Measurements from ENCODE around the gene RGMB. TPM values are rescaled to one million over a fixed set of nuclear protein-coding genes. Genes with fewer than 3 reads are reported as not detected.

RGMB gene
- total and polyA plus RNA-seq, 2 of the 13 experiments (the other 11 are each of a cell fraction or from before 2014, with no cell fraction given) = 3.0 to 3.8 TPM

DNA sequence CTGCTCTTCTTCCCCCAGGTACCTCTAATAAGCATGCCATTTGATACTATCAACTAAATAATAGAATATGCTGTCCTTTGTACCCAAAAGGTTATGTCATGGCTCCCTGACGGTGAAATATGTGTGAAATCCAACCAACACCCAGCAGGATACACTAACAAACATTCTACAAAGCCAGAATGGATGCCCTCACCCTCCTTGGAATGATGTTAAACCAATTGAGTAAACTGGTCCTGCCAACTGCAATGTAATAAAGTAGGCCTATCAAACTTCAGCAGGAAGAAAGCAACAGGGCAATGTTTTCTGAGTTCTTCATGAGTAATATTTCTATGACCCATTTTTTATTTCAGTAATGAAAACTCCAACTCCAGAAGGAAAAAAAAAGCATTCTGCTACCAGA, 24.9 kb downstream of the RGMB start:
- H4K20me1 ChIP-seq (ENCODE audit: insufficient read depth, low read length) = no peaks in the 10 kb centered on the region
- no peaks in the 10 kb centered on the region for H3K4me1 ChIP-seq (ENCODE audit: insufficient read depth, low read length)
- POLR2A ChIA-PET = no interaction called here
- no peak overlapping the region for H3K27ac ChIP-seq (ENCODE audit: extremely low read length, insufficient read depth, low read length)
- no peaks in the 10 kb centered on the region for H3K27me3 ChIP-seq (ENCODE audit: control insufficient read depth in 1 of 2, insufficient read depth in 2 of 2, low read length in 2 of 2)
- FAIRE-seq (no peak), ATAC-seq (no peak), DNase-seq (ENCODE audit: low spot score) (no peak)
- intact Hi-C loops (cut with micrococcal nuclease; ENCODE audit: unreplicated experiment) = no loop called here
- H3K4me3 ChIP-seq (replicated peaks in 1 of 3; ENCODE audit: insufficient read depth in 1 of 3, low read depth in 2 of 3, low read length in 3 of 3) = no peak overlapping the region
- H3K9ac ChIP-seq (ENCODE audit: insufficient read depth, low read depth, low read length) = no peak overlapping the region
- CTCF ChIA-PET (ENCODE audit: low intra/inter-chr PET ratio, low total read pairs) = no interaction called here
- in situ Hi-C loops (cut with HindIII; ENCODE audit: extremely low pct_ligation_motif_present, low pct_unique_long_range_greater_than_20kb) = no loop called here
- WGBS (ENCODE audit: low lambda C conversion rate) = 100% methylated on average over 1 of the region's 1 CpG
- no peak for TF ChIP-seq ZMYM3 (CRISPR knock-in tag; IDR thresholded peaks at IDR 0.05)
- TF ChIP-seq, protein P1, sequence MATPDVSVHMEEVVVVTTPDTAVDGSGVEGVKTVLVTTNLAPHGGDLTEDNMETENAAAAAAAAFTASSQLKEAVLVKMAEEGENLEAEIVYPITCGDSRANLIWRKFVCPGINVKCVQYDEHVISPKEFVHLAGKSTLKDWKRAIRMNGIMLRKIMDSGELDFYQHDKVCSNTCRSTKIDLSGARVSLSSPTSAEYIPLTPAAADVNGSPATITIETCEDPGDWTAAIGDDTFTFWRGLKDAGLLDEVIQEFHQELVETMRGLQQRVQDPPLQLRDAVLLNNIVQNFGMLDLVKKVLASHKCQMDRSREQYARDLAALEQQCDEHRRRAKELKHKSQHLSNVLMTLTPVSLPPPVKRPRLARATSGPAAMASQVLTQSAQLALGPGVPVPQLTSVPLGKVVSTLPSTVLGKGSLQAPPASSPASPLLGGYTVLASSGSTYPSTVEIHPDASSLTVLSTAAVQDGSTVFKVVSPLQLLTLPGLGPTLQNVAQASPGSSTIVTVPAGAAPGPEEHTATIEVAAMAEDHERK (CRISPR knock-in tag; IDR thresholded peaks at IDR 0.05; ENCODE audit: low read depth) = no peak
- no peak for TF ChIP-seq TOPORS (CRISPR knock-in tag; IDR thresholded peaks at IDR 0.05)
- no peak overlapping the region for H3K4me2 ChIP-seq (ENCODE audit: low read depth, low read length)
- no peaks in the 10 kb centered on the region for H3K9me3 ChIP-seq (ENCODE audit: low read length)
- BruUV-seq (replicated peaks) = no TSS peak
- peaks cover 1 to 2% of the 10 kb centered on the region in 2 experiments; a peak in 1 of 5 replicates for H3K36me3 ChIP-seq (replicated peaks in 1 of 2; ENCODE audit: control insufficient read depth in 1 of 2, insufficient read depth in 2 of 2, low read length in 2 of 2)
- no peaks in the 10 kb centered on the region for H3K79me2 ChIP-seq (ENCODE audit: insufficient read depth, low read length)
- H2AFZ ChIP-seq (ENCODE audit: low read length) = no peak overlapping the region

DNA sequence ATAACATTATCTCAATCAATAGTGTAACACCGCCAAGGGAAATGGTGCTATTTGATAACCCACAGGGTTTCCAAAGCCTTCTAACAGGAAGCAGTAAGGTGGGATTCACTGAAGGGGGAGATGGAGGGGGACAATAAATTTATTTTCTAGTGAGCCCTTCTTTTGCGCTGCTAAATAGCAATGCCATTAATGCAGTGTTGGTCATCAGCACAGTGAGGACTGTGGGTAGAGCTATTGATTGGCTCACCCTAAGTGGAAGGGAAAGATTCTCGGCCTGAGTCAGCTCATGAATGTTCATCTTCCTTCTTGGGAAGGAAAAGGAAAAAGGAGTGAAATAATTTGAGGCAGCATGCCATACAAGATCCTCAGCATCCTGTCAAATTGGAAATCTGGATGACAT, 25.4 kb downstream of the RGMB start:
- Histone ChIP-seq H3K4me3 (replicated peaks in 1 of 3; ENCODE audit: insufficient read depth in 1 of 3, low read depth in 2 of 3, low read length in 3 of 3) (no peak overlapping the region), H3K4me1 (ENCODE audit: insufficient read depth, low read length) (no peaks in the 10 kb centered on the region), H3K9ac (ENCODE audit: insufficient read depth, low read depth, low read length) (no peak overlapping the region), H3K9me3 (ENCODE audit: low read length) (no peaks in the 10 kb centered on the region), H3K4me2 (ENCODE audit: low read depth, low read length) (no peak overlapping the region), H3K36me3 (replicated peaks in 1 of 2; ENCODE audit: control insufficient read depth in 1 of 2, insufficient read depth in 2 of 2, low read length in 2 of 2) (no peaks in the 10 kb centered on the region), H4K20me1 (ENCODE audit: insufficient read depth, low read length) (no peaks in the 10 kb centered on the region), H3K79me2 (ENCODE audit: insufficient read depth, low read length) (no peaks in the 10 kb centered on the region), H3K27ac (ENCODE audit: extremely low read length, insufficient read depth, low read length) (no peak overlapping the region), H2AFZ (ENCODE audit: low read length) (no peak overlapping the region), H3K27me3 (ENCODE audit: control insufficient read depth in 1 of 2, insufficient read depth in 2 of 2, low read length in 2 of 2) (no peaks in the 10 kb centered on the region)
- in situ Hi-C loops (cut with HindIII; ENCODE audit: extremely low pct_ligation_motif_present, low pct_unique_long_range_greater_than_20kb) = no loop called here
- ChIA-PET POLR2A (no interaction called here), CTCF (ENCODE audit: low intra/inter-chr PET ratio, low total read pairs) (no interaction called here)
- FAIRE-seq (no peak), DNase-seq (ENCODE audit: low spot score) (no peak), ATAC-seq (no peak)
- no TSS peak for BruUV-seq (replicated peaks)
- TF ChIP-seq ZFP36L2 (CRISPR knock-in tag; IDR thresholded peaks at IDR 0.05) (no peak), KAT7 (CRISPR knock-in tag; IDR thresholded peaks at IDR 0.05; ENCODE audit: borderline replicate concordance) (no peak), NR2F2 (IDR thresholded peaks at IDR 0.05; ENCODE audit: borderline replicate concordance, low read depth) (no peak), ATAD3A (CRISPR knock-in tag; IDR thresholded peaks at IDR 0.05) (no peak)
- TF ChIP-seq, protein P2, sequence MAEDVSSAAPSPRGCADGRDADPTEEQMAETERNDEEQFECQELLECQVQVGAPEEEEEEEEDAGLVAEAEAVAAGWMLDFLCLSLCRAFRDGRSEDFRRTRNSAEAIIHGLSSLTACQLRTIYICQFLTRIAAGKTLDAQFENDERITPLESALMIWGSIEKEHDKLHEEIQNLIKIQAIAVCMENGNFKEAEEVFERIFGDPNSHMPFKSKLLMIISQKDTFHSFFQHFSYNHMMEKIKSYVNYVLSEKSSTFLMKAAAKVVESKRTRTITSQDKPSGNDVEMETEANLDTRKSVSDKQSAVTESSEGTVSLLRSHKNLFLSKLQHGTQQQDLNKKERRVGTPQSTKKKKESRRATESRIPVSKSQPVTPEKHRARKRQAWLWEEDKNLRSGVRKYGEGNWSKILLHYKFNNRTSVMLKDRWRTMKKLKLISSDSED (CRISPR knock-in tag; IDR thresholded peaks at IDR 0.05) = no peak
- intact Hi-C loops (cut with micrococcal nuclease; ENCODE audit: unreplicated experiment) = no loop called here
- WGBS (ENCODE audit: low lambda C conversion rate) = 90% methylated on average over 3 of the region's 3 CpGs

Data from HepG2 (cell line).